HepG2 (cell line): ENCODE data around the gene RTBDN. TPM values are rescaled to one million over a fixed set of nuclear protein-coding genes. Genes with fewer than 3 reads are reported as not detected.

Experiments used
- ATAC-seq: fragments of 200-7000 bp; cut with Tn5 transposase; 3 replicates; pipeline ENCODE4 v1.9.1; 2020; ENCODE audit warnings: mild to moderate bottlenecking, moderate library complexity
- BruUV-seq: library from RNA; stranded (reverse); fragments of 400-500 nt; replicated peaks from 2 replicates; lab custom pipeline; 2021; lab: Mats Ljungman, UMichigan
- CTCF ChIA-PET: fragments of 300-600 bp; formaldehyde crosslinking; extraction: SDS; loops from one replicate; lab custom pipeline; 2021; ENCODE audit warnings: low total read pairs, inconsistent platforms, low intra/inter-chr PET ratio; lab: Yijun Ruan, JAX
- POLR2A ChIA-PET: fragments of 350-600 bp; sonication (Branson Sonifier 250); formaldehyde crosslinking; loops from one replicate; lab custom pipeline; 2020; ENCODE audit warnings: antibody characterized with exemption, inconsistent platforms; lab: Yijun Ruan, JAX
- DNase-seq: peaks from one replicate; pipeline ENCODE4 v3.0.0-alpha.2; 2015; ENCODE audit warnings: low spot score
- FAIRE-seq: peaks from 3 replicates; lab custom pipeline; 2011; peaks lifted over from hg19 to GRCh38; lab: Jason Lieb, UNC
- H2AFZ ChIP-seq: one replicate; pipeline ENCODE4 v1.6.1; 2011; ENCODE audit warnings: low read length, inconsistent platforms
- H3K27ac ChIP-seq: fragments of 300-600 bp; 3 replicates; pipeline ENCODE4 v1.8.0; 2011; ENCODE audit warnings: mixed run types, mild to moderate bottlenecking, mixed read lengths, low read length, inconsistent platforms; ENCODE audit not compliant: insufficient read depth; ENCODE audit errors: extremely low read length
- H3K27me3 ChIP-seq, 2 experiments: fragments of 200-600 bp in 1 of 2; 2 replicates in 1 of 2; 3 replicates in 1 of 2; pipeline versions ENCODE4 v1.6.0 to v1.8.0; 2011; ENCODE audit warnings: low read length in 2 of 2, mild to moderate bottlenecking in 2 of 2, moderate library complexity in 2 of 2, inconsistent platforms in 1 of 2; ENCODE audit not compliant: insufficient read depth in 2 of 2, control insufficient read depth in 1 of 2
- H3K36me3 ChIP-seq, 2 experiments: fragments of 200-600 bp in 1 of 2; replicated peaks in 1 of 2; 2 replicates in 1 of 2; 3 replicates in 1 of 2; pipeline versions ENCODE4 v1.5.1 to v1.8.0; 2011; ENCODE audit warnings: low read length in 2 of 2, inconsistent platforms in 1 of 2; ENCODE audit not compliant: insufficient read depth in 2 of 2, control insufficient read depth in 1 of 2
- H3K4me1 ChIP-seq: 2 replicates; pipeline ENCODE4 v1.5.1; 2012; ENCODE audit warnings: low read length, inconsistent platforms; ENCODE audit not compliant: insufficient read depth
- H3K4me2 ChIP-seq: 2 replicates; pipeline ENCODE4 v1.6.0; 2011; ENCODE audit warnings: low read depth, low read length, inconsistent platforms
- H3K4me3 ChIP-seq, 3 experiments: fragments of 200-600 bp in 1 of 3; sonication (generic), shearing (Covaris generic) in 1 of 3; replicated peaks in 1 of 3; 2 replicates each; pipeline ENCODE4 v1.5.1; 2011 to 2016; ENCODE audit warnings: low read length in 3 of 3, inconsistent platforms in 2 of 3, low read depth in 2 of 3, mild to moderate bottlenecking in 2 of 3, control low read depth in 1 of 3, mixed read lengths in 1 of 3; ENCODE audit not compliant: insufficient read depth in 1 of 3
- H3K79me2 ChIP-seq: one replicate; pipeline ENCODE4 v1.6.1; 2011; ENCODE audit warnings: low read length, inconsistent platforms; ENCODE audit not compliant: insufficient read depth
- H3K9ac ChIP-seq: 2 replicates; pipeline ENCODE4 v1.6.0; 2011; ENCODE audit warnings: mild to moderate bottlenecking, low read depth, low read length, inconsistent platforms; ENCODE audit not compliant: insufficient read depth
- H3K9me3 ChIP-seq: 2 replicates; pipeline ENCODE4 v1.5.1; 2012; ENCODE audit warnings: mild to moderate bottlenecking, low read length
- H4K20me1 ChIP-seq: 2 replicates; pipeline ENCODE4 v1.6.0; 2011; ENCODE audit warnings: inconsistent platforms, mild to moderate bottlenecking, low read length, moderate library complexity; ENCODE audit not compliant: insufficient read depth
- GATAD2A ChIP-seq: IDR thresholded peaks from 2 replicates; pipeline ENCODE4 v1.6.1; 2016
- MAFK ChIP-seq, 2 experiments: IDR thresholded peaks in 1 of 2; conservative IDR thresholded peaks in 1 of 2; 2 replicates each; pipeline ENCODE4 v1.6.1; 2011; ENCODE audit warnings: improper control_type of control experiment in 2 of 2, low read length in 2 of 2
- PLRG1 ChIP-seq: fragments of 450-650 bp; conservative IDR thresholded peaks from 2 replicates; pipeline ENCODE4 v1.6.1; 2016
- TBX2 ChIP-seq: sonication (generic); formaldehyde crosslinking; IDR thresholded peaks from 2 replicates; pipeline ENCODE4 v1.5.0; 2020; ENCODE audit warnings: missing genetic modification reagents, mild to moderate bottlenecking, borderline replicate concordance
- ZBTB44 ChIP-seq: sonication (generic); formaldehyde crosslinking; IDR thresholded peaks from 2 replicates; pipeline ENCODE4 v1.4.0; 2020; ENCODE audit warnings: missing genetic modification reagents
- ZFAT ChIP-seq: sonication (generic); formaldehyde crosslinking; conservative IDR thresholded peaks from 2 replicates; pipeline ENCODE4 v1.8.1; 2023; ENCODE audit warnings: missing genetic modification reagents, inconsistent platforms
- ZGPAT ChIP-seq: IDR thresholded peaks from 2 replicates; pipeline ENCODE4 v1.6.1; 2016; ENCODE audit warnings: mild to moderate bottlenecking
- ZNF687 ChIP-seq: sonication (generic); formaldehyde crosslinking; IDR thresholded peaks from 2 replicates; pipeline ENCODE4 v1.5.1; 2020; ENCODE audit warnings: mild to moderate bottlenecking, missing genetic modification reagents, moderate library complexity
- WGBS: methylation state at CpG from one replicate; pipeline ENCODE4 v1.1.6; 2017; ENCODE audit warnings: low lambda C conversion rate; 5-methylcytosine and 5-hydroxymethylcytosine counted together
- in situ Hi-C: cut with HindIII; loops from 2 replicates; pipeline ENCODE4 v1.10.0; 2017; ENCODE audit warnings: low pct_unique_long_range_greater_than_20kb; ENCODE audit not compliant: extremely low pct_ligation_motif_present
- intact Hi-C: fragments of 100-400 bp; cut with micrococcal nuclease; formaldehyde crosslinking; loops from one replicate; pipeline ENCODE4 v1.10.0; 2022; ENCODE audit not compliant: unreplicated experiment
- polyA plus RNA-seq, 8 experiments: library from polyadenylated mRNA; depleted of rRNA in 3 of 8; stranded (reverse) in 7 of 8; unstranded in 1 of 8; fragments of >200 nt; fragmentation: Illumina TruSeq in 4 of 8; extraction: Trizol in 4 of 8; gene quantifications; 2 replicates each; pipeline versions ENCODE4 v1.2.1 to v1.2.3, GENCODE V29; 2011 to 2016; ENCODE audit warnings: low read depth in 4 of 8, missing spikeins in 1 of 8, mixed read lengths in 1 of 8; ENCODE audit not compliant: insufficient read depth in 1 of 8
- total RNA-seq, 5 experiments: library from RNA; depleted of rRNA; stranded (reverse); fragments of >200 nt; fragmentation: Illumina TruSeq; extraction: Trizol; gene quantifications; 2 replicates each; pipeline ENCODE4 v1.2.3, GENCODE V29; 2016; ENCODE audit warnings: low read depth in 1 of 5

Gene RTBDN
- total and polyA plus RNA-seq, 2 of the 13 experiments (the other 11 are each of a cell fraction or from before 2014, with no cell fraction given): 0.27 to 0.48 TPM

GRCh38 chr19:12856653-12857052 lies 22.3 kb upstream of the RTBDN start:
- 69% methylated on average over 1 of the region's 1 CpG for WGBS
- Histone ChIP-seq H3K36me3 (no peaks in the 10 kb centered on the region), H3K27me3 (no peaks in the 10 kb centered on the region), H3K4me1 (no peaks in the 10 kb centered on the region), H3K27ac (no peak overlapping the region), H3K79me2 (no peaks in the 10 kb centered on the region), H3K9ac (no peak overlapping the region), H3K9me3 (no peaks in the 10 kb centered on the region), H3K4me2 (no peak overlapping the region), H2AFZ (no peak overlapping the region), H3K4me3 (no peak overlapping the region), H4K20me1 (no peaks in the 10 kb centered on the region)
- no peak for TF ChIP-seq GATAD2A (CRISPR knock-in tag)
- TF ChIP-seq ZBTB44 (CRISPR knock-in tag): no peak
- peak in 1 of 2 experiments; percentile 38; a peak in 2 of 4 replicates for TF ChIP-seq MAFK (conservative IDR thresholded peaks at IDR 0.05 in 1 of 2, IDR thresholded peaks at IDR 0.05 in 1 of 2; ENCODE audit: low read length in 2 of 2)
- no peak for TF ChIP-seq PLRG1
- DNase-seq: no peak
- POLR2A ChIA-PET: no interaction called here
- ATAC-seq: no peak
- CTCF ChIA-PET: no interaction called here
- in situ Hi-C loops (no loop called here), intact Hi-C loops (no loop called here)
- no TSS peak for BruUV-seq
- FAIRE-seq: no peak

GRCh38 chr19:12847159-12848139 lies 13.1 kb upstream of the RTBDN start:
- DNase-seq (peak; percentile 53), FAIRE-seq (no peak), ATAC-seq (peak; percentile 98)
- H4K20me1 ChIP-seq: no peaks in the 10 kb centered on the region
- POLR2A ChIA-PET: interaction anchor here (1.0 to 1.2 kb wide), 2 partner anchors 34 to 87 kb away, joined by 3 to 4 read pairs; partner anchors contain the start of gene DNASE2
- peaks cover 4% of the 10 kb centered on the region for H3K4me1 ChIP-seq
- no peak overlapping the region for H3K27ac ChIP-seq
- intact Hi-C loops (loop anchor here (2.0 kb wide), 1 partner anchor 81 kb away; no protein-coding TSS in a partner anchor), in situ Hi-C loops (no loop called here)
- H3K79me2 ChIP-seq: no peaks in the 10 kb centered on the region
- peak overlapping the region; percentile 68 for H3K4me2 ChIP-seq
- no peaks in the 10 kb centered on the region for H3K36me3 ChIP-seq
- no peak overlapping the region for H3K9ac ChIP-seq
- CTCF ChIA-PET: interaction anchor here (0.6 to 1.9 kb wide), 5 partner anchors 10 to 130 kb away, joined by 3 to 14 read pairs (median 6); partner anchors contain the start of gene MAST1
- no peak overlapping the region for H2AFZ ChIP-seq
- H3K27me3 ChIP-seq: no peaks in the 10 kb centered on the region
- BruUV-seq: no TSS peak
- peak overlapping the region in 1 of 3 experiments; percentile 49; a peak in 2 of 6 replicates for H3K4me3 ChIP-seq
- 2% methylated on average over 12 of the region's 69 CpGs for WGBS
- H3K9me3 ChIP-seq: no peaks in the 10 kb centered on the region
- TF ChIP-seq TBX2 (CRISPR knock-in tag) (peak; percentile 49), ZGPAT (CRISPR knock-in tag) (peak; percentile 43; the same call in 1 of the 2 replicates), ZNF687 (CRISPR knock-in tag) (peak; percentile 77), ZFAT (CRISPR knock-in tag) (no peak)
